Embryonic facial prominence (tissue), 1 donor: ENCODE data around the gene SIPA1L3.
"Not testable (repeated sequence)": the region's sequence is repeated elsewhere in the genome, so short reads cannot be mapped to it uniquely, and the experiment has no call there.

Experiments used
- DNase-seq: peaks from one replicate; pipeline ENCODE4 v3.0.0-alpha.2; 2016; ENCODE audit errors: extremely low spot score

SIPA1L3 gene

DNA sequence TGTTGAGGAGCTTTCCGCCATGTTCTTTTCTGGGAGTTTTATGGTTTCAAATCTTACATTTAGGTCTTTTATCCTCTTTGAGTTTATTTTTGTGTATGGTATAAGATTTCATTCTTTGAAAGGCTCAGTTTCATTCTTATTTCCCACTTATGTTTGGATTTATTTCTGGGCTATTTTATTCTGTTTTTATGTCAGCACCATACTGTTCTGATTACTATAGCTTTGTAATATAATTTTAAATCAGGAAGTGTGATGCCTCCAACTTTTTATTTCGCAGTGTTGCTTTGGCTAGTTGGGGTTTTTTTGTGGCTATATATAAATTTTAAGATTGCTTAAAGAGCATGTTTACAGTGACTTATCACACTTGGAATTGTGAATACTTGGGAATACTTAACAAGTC, 135.1 kb downstream of the SIPA1L3 start:
- DNase-seq = no peak

DNA sequence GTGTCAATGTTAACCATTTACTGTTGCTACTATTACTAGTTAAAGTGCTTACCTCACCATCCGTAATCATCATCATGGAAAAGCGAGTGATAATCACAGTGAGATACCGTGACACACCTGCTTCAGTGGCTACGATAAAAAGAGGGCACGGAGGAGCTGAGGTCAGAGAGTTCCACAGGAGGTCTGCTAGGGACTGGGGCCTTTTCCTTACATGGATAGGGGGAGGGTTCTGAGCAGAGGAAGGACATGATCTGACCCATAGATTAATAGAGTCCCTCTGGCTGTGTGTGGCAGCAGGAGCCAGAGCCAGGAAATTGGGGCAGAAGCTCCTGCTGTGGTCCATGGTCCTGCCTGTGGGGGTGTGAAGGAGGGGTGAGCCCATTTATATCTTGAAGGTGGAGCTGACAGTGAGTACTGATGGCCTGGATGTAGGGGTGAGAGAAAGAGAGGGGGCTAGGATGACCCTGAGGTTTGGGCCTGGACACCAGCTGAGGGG, 136.7 kb downstream of the SIPA1L3 start:
- no peak for DNase-seq

GRCh38 chr19:38044267-38045111, 137.5 kb downstream of the SIPA1L3 start:
- no peak for DNase-seq

- no peak for DNase-seq
These were observed 138.7 kb downstream of the SIPA1L3 start for GRCh38 chr19:38045554-38046253.

- DNase-seq = no peak
These were observed 139.4 kb downstream of the SIPA1L3 start for GRCh38 chr19:38046254-38047048.

GRCh38 chr19:38047049-38047438, 140.0 kb downstream of the SIPA1L3 start:
- no peak for DNase-seq

DNA sequence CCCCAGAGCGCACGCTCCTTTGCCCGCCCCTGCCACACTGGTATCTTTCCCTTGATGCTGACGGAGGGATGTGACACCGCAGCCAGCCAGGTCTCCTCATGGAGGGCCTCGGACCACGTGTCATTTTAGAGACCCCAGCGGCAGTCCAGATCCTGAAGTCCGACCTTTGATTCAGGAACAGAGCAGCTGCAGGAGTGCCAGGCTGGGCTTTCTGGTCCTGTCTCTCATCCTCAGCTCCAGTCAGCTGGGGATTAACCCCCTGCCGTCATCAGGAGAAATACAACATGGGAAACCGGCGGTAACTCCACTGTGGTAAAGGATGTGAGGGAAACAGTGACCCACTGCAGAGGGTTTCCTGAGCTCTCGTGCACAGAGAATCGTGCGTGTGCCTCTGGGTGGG, 140.6 kb downstream of the SIPA1L3 start:
- DNase-seq = no peak

DNA sequence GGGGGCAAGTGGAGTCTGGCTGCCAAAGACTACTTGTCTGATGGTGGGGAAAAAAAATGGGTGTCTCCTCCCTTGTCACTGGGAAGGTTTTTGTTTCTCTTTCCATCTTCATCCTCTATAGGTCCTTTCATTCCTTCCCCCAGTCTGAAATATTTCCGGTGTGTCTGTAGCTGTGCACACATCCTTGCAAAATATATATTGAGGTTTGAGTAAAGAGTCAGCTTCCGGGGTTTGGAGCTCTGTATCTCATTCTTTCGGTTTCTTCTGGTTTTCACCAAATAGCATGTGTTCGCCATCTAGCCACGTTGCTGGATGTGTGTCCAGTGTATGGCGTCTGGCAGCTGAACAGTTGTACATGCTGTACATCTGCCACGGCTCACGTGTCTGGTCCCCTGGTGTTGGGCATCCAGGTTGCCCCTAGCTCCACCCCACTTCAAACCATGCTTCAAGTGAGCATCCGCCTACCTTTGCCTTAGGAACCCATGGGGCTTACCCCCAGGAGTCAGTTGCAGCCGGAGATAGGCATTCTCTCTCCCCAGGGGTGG, 142.2 kb downstream of the SIPA1L3 start:
- no peak for DNase-seq

GRCh38 chr19:38055010-38055409, 148.0 kb downstream of the SIPA1L3 start:
- DNase-seq = no peak

DNA sequence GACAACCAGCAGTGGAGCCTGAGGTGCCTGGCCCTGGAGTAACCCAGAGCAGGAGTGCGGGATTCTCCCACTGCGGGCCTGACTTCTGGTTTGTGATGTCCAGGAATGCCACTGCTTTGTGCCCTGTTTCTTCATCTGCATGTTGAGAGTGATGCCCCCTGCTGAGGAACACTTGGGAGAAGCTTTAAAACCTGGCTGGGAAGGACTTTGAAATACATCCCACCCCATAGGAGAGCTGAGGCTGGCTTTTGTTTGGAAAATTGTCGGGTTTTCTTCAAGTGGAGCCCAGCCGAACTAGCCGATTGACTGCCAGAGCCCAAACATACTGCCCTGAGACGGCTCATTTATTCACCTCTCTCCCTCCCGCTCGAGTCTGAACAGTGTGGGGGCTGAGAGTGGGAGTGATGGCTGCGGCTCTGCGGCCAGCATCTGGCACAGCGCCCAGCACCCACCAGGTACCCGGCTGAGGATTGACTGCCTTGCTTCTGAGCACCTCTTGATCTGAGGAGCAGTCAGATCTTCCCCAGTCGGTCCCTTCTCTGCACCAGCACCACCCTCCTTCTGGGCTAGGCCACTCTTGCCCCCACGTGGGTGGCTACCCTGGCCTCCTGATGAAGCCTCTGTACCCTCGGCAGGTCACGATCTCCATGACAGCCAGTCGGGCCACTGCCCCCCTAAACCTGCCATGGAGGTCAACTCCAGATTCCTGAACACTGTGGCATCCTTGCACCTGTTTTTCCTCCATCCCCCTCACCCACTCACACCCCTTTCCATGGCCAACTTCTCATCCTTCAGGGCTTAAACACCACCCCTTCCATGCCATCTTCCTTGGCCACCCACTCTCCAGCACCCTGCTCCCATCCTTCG, 148.9 kb downstream of the SIPA1L3 start:
- DNase-seq = no peak

DNA sequence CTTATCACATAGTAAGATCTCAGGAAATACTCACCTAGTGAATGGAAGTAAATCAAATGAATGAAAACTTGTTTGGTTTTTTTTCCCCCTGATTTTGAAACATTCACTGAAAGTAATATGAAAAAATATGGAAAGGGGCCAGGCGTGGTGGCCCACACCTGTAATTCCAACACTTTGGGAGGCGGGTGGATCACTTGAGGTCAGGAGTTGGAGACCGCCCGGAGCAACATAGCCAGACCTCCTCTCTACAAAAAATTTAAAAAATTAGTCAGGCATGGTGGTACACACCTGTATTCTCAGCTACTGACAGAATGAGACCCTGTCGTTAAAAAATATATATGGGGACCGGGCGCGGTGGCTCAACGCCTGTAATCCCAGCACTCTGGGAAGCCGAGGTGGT, 149.6 kb downstream of the SIPA1L3 start:
- no peak for DNase-seq

- DNase-seq = no peak
These were observed 151.1 kb downstream of the SIPA1L3 start for GRCh38 chr19:38057959-38058690.

DNA sequence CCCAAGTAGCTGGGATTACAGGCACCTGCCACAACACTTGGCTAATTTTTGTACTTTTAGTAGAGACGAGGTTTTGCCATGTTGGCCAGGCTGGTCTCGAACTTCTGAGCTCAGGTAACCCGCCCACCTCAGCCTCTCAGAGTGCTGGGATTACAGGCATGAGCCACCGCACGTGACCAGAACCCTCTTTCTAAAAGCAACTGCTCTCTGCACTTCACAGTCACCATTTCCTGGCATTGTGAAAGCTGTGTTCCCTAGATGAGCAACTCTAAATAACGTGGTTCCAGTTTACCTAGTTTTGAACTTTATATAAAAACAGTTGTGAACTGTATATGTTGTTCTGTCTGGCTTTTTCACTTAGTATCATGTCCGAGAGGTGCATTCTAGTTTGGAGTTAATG, 152.9 kb downstream of the SIPA1L3 start:
- no peak for DNase-seq

DNA sequence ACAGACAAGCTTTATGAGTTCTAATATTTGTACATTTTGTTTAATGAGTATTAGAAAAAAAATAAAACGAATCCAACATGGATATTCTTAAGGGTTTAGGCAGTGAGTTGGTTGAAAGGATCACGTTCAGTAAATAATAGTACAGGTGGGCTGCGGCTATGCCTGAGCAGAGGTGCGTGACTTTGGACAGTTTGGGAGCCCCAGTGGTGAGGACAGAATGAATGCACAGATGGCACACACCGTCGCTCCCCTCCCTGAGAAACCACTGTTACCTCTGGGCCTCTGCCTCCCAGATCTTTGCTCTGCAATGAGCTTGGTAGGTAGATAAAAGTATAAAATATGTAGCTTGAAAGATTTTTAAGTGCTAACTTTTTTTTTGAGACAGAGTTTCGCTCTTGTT, 153.3 kb downstream of the SIPA1L3 start:
- no peak for DNase-seq

DNA sequence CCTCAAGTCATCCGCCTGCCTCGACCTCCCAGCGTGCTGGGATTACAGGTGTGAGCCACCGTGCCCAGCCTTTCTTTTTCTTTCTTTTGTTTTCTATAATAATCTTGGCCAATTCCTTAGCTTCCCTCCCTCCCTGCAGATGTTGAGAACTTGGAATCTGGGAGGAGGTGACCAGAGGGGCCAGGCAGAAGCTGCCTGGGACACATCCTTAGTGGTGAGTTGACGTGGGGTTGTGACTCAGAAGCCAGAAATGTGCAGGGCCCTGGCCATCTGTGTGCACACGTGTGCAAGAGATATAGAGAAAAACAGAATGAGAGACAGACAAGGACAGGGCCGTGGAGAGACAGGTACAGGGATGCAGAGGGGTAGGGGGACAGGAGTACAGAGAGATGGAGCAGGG, 154.3 kb downstream of the SIPA1L3 start:
- DNase-seq = no peak

GRCh38 chr19:38062959-38063761, 156.2 kb downstream of the SIPA1L3 start:
- DNase-seq = no peak

GRCh38 chr19:38063928-38064327, 156.9 kb downstream of the SIPA1L3 start:
- DNase-seq = no peak

DNA sequence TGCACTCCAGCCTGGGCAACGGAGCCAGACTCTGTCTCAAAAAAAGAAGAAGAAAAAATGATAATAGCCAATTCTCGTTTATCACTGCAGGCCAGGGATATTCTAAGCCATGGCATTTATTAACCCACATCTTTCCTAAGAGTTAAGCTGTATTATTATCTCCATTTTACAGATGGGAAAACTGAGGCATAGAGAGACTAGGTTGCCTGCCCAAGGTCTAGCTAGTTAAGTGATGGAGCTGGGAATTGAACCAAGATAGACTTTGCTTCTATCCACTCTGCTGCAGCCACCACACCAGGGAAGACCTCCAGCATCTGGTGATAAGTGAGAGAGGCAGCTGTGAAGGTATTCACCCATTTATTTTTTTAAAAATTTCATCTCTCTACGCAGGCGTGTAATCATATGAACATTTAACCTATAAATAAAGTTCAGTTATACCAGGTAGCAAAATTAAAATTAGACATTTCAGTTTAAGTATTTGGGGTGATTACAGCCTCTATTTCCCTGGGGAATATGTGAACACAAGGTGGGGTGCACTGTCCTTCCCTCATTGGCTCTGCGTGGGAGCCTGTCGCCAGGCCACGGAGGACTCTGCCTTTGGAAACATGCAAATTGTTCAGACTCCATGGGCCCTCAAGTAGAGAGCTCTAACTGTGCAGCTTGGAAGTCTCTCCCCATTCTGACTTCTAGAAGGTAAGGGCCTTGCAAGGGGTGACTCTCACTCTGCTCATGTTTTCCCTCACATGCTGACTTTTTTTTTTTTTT, 157.8 kb downstream of the SIPA1L3 start:
- no peak for DNase-seq

DNA sequence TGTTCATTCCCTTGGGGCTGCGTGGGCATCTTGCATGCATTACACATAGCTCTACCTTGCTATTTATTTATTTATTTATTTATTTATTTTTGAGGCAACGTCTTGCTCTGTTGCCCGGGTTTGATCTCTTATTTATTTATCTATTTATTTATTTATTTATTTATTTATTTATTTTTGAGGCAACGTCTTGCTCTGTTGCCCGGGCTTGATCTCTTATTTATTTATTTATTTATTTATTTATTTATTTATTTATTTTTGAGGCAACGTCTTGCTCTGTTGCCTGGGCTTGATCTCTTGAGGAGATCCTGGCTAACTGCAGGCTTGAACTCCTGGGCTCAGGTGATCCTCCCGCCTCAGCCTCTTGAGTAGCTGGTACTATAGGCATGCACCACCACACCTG, 158.8 kb downstream of the SIPA1L3 start:
- DNase-seq = not testable (repeated sequence)
